ENCODE data around the gene ABCG1.
A peak's percentile ranks its signal among the peaks of the same experiment; 100 is the strongest.

The ABCG1 gene

DNA sequence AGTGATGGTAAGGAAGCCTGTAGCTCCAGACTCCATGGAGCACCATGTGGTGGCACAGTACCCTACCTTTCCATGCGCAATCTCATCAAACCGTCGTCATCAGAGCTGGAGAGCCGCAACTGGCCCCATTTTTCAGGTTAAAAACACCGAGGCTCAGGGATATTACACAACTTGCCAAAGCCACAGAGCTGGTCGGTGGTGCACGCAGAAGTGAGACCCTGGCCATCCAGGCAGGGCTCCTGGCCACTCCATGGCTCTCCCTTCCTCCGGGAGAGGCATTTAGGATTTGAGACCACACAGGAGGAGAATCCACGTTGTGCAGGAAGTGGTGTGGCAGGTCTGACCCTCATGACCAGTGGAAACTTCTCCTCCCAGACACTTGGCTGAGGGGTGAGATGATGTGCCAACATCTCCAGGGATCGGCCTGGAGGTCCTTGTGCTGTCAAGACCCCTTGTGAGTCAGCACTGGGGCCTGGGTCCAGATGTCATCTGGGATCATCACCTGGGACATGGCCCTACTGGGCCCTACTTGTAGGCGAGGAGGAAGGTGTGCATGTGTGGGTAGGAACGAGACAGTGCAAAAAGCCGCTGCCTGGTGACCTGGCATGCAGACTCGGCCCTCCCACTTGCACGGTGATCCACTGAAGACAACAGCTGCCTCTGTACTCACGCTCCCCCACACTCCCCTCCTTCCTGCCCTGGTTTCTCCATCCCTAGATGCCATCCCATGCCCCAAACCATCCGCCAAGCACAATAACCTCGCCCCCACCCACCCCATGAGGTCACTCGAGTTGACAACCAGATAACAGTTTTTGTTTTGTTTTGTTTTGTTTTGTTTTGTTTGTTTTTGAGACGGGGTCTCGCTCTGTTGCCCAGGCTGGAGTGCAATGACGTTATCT is 85.9 kb downstream of the ABCG1 start:
- Histone ChIP-seq H3K4me1 (ENCODE audit: control insufficient read depth in 2 of 2, insufficient read depth in 2 of 2, low read length in 2 of 2) (peaks cover 7 to 9% of the 10 kb centered on the region in 2 donors), H3K27ac (ENCODE audit: low read depth in 2 of 2, low read length in 2 of 2) (no peak overlapping the region), H3K9ac (ENCODE audit: low read depth in 1 of 2, low read length in 2 of 2) (no peak overlapping the region), H3K27me3 (ENCODE audit: control insufficient read depth in 2 of 2, insufficient read depth in 2 of 2, low read length in 2 of 2) (no peaks in the 10 kb centered on the region), H3K4me3 (ENCODE audit: low read length in 2 of 2) (no peak overlapping the region), H3K36me3 (ENCODE audit: control insufficient read depth in 2 of 2, insufficient read depth in 2 of 2, low read length in 2 of 2) (no peaks in the 10 kb centered on the region), H3K9me3 (ENCODE audit: control insufficient read depth in 2 of 2, low read length in 2 of 2) (no peaks in the 10 kb centered on the region)

DNA sequence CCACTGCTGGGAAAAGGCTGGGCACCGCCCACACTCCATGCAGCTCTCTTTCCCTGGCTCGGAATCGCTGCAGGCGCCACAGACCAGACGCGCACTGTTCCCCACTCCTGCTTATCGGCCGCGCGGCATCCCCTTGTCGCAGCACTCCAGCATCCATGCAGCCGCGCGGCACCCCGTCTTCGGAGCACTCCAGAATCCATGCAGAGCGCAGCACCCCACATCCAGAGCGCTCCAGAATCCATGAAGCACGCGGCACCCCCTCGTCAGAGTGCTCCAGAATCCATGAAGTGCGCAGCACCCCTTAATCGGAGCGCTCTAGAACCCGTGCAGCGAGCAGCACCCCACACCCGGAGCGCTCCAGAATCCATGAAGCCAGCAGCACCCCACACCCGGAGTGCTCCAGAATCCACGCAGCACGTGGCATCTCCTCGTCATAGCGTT is 86.8 kb downstream of the ABCG1 start:
- Histone ChIP-seq H3K27me3 (ENCODE audit: control insufficient read depth in 2 of 2, insufficient read depth in 2 of 2, low read length in 2 of 2) (no peaks in the 10 kb centered on the region), H3K36me3 (ENCODE audit: control insufficient read depth in 2 of 2, insufficient read depth in 2 of 2, low read length in 2 of 2) (no peaks in the 10 kb centered on the region), H3K9me3 (ENCODE audit: control insufficient read depth in 2 of 2, low read length in 2 of 2) (no peaks in the 10 kb centered on the region), H3K27ac (ENCODE audit: low read depth in 2 of 2, low read length in 2 of 2) (no peak overlapping the region), H3K9ac (ENCODE audit: low read depth in 1 of 2, low read length in 2 of 2) (no peak overlapping the region), H3K4me3 (ENCODE audit: low read length in 2 of 2) (no peak overlapping the region), H3K4me1 (ENCODE audit: control insufficient read depth in 2 of 2, insufficient read depth in 2 of 2, low read length in 2 of 2) (peaks cover 12 to 18% of the 10 kb centered on the region in 2 donors)

DNA sequence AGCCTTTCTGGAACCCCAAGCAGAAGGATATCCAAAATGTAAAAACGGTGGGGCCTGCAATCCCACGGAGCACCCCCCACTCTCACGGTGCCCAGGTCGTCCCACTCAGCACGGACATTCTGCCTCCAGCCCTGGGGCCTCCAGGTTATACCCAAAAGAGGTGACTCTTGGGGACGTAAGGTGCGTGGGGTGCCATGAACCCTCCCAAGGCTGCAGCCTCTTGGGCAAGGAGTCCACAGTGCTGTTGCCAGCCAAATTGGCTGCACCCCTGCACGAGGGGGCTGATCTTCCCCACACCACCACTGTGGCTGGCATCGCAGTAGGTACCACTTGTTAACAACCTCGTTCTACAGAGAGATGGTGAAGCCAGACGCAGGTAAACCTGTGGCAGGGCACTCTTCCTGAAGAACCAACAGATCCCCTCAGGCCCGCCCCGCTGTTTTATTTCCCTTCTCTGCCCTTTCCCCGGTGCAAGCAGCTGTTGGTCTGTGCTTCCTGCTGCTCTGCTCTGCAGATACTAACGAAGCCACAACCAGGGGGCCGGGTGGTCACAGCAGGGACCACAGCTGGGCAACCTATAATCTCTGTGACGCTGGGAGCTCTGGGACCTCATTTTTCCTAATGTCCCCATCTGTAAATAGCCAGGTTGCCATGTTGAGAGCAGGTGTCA is 87.6 kb downstream of the ABCG1 start:
- H3K4me1 ChIP-seq (ENCODE audit: control insufficient read depth in 2 of 2, insufficient read depth in 2 of 2, low read length in 2 of 2): peaks cover 12 to 24% of the 10 kb centered on the region in 2 donors
- H3K36me3 ChIP-seq (ENCODE audit: control insufficient read depth in 2 of 2, insufficient read depth in 2 of 2, low read length in 2 of 2): no peaks in the 10 kb centered on the region
- H3K27ac ChIP-seq (ENCODE audit: low read depth in 2 of 2, low read length in 2 of 2): no peak overlapping the region
- H3K27me3 ChIP-seq (ENCODE audit: control insufficient read depth in 2 of 2, insufficient read depth in 2 of 2, low read length in 2 of 2): no peaks in the 10 kb centered on the region
- no peaks in the 10 kb centered on the region for H3K9me3 ChIP-seq (ENCODE audit: control insufficient read depth in 2 of 2, low read length in 2 of 2)
- H3K9ac ChIP-seq (ENCODE audit: low read depth in 1 of 2, low read length in 2 of 2): no peak overlapping the region
- no peak overlapping the region for H3K4me3 ChIP-seq (ENCODE audit: low read length in 2 of 2)

DNA sequence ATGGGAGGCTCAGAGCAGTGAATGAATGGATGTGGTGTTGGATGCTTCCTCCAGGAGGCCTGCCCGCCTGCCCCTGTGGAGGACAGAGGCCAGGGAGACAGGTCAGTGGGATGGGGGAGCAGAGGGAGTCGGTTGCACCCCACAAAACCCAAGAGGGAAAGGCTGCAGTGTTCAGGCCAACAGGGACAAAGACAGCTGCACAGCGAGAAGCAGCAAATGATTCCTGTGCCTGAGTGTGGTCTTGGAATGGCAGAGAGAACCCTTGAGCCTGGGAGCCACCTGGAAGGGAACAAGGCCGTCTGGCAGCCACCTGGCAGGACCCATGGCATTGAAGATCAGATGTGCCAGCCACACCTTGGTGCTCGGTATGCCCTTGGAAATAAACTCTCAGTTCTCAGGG is 88.2 kb downstream of the ABCG1 start:
- no peaks in the 10 kb centered on the region for H3K9me3 ChIP-seq (ENCODE audit: control insufficient read depth in 2 of 2, low read length in 2 of 2)
- no peak overlapping the region for H3K27ac ChIP-seq (ENCODE audit: low read depth in 2 of 2, low read length in 2 of 2)
- no peak overlapping the region for H3K4me3 ChIP-seq (ENCODE audit: low read length in 2 of 2)
- peaks cover 12 to 29% of the 10 kb centered on the region in 2 donors for H3K4me1 ChIP-seq (ENCODE audit: control insufficient read depth in 2 of 2, insufficient read depth in 2 of 2, low read length in 2 of 2)
- no peaks in the 10 kb centered on the region for H3K36me3 ChIP-seq (ENCODE audit: control insufficient read depth in 2 of 2, insufficient read depth in 2 of 2, low read length in 2 of 2)
- H3K9ac ChIP-seq (ENCODE audit: low read depth in 1 of 2, low read length in 2 of 2): no peak overlapping the region
- H3K27me3 ChIP-seq (ENCODE audit: control insufficient read depth in 2 of 2, insufficient read depth in 2 of 2, low read length in 2 of 2): no peaks in the 10 kb centered on the region

DNA sequence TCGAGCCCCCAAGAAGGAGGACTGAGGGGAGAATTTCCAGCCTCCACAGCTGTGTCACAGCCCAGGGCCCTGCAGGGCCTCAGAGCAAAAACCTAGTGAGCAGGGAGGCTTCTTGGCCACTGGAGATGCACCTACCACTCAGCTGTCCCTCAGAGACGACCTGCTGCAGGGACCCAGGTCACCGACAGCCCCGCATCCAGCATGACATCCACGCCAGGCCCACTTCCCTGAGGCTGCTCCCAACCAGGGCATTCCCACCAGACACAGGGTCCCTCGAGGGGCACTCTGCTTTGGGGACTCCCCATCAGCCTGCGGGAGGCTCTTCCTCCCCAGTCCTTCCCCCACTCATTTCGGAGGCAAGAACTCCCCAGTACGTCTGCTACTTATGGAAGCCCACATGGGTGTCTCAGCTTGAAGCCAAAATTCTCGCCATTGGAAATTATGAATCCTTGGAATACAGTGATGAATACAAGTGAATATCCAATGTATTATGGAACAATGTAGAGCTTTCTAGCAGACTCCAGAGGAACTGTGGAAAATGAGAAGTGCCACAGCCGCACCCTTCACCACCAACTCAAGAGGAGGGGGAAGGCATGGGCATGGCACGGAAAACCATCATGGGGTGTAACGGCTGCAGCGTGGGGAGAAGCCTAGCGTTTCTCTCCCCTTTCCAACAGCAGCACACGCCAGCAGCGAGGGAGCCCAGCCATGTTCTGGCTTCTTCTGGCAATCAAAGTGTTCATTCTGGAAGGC is 89.4 kb downstream of the ABCG1 start:
- Histone ChIP-seq H3K27ac (ENCODE audit: low read depth in 2 of 2, low read length in 2 of 2) (no peak overlapping the region), H3K9ac (ENCODE audit: low read depth in 1 of 2, low read length in 2 of 2) (no peak overlapping the region), H3K27me3 (ENCODE audit: control insufficient read depth in 2 of 2, insufficient read depth in 2 of 2, low read length in 2 of 2) (no peaks in the 10 kb centered on the region), H3K4me1 (ENCODE audit: control insufficient read depth in 2 of 2, insufficient read depth in 2 of 2, low read length in 2 of 2) (peaks cover 20 to 42% of the 10 kb centered on the region in 2 donors), H3K36me3 (ENCODE audit: control insufficient read depth in 2 of 2, insufficient read depth in 2 of 2, low read length in 2 of 2) (peaks cover 0 to 2% of the 10 kb centered on the region in 2 donors), H3K9me3 (ENCODE audit: control insufficient read depth in 2 of 2, low read length in 2 of 2) (no peaks in the 10 kb centered on the region), H3K4me3 (ENCODE audit: low read length in 2 of 2) (no peak overlapping the region)

DNA sequence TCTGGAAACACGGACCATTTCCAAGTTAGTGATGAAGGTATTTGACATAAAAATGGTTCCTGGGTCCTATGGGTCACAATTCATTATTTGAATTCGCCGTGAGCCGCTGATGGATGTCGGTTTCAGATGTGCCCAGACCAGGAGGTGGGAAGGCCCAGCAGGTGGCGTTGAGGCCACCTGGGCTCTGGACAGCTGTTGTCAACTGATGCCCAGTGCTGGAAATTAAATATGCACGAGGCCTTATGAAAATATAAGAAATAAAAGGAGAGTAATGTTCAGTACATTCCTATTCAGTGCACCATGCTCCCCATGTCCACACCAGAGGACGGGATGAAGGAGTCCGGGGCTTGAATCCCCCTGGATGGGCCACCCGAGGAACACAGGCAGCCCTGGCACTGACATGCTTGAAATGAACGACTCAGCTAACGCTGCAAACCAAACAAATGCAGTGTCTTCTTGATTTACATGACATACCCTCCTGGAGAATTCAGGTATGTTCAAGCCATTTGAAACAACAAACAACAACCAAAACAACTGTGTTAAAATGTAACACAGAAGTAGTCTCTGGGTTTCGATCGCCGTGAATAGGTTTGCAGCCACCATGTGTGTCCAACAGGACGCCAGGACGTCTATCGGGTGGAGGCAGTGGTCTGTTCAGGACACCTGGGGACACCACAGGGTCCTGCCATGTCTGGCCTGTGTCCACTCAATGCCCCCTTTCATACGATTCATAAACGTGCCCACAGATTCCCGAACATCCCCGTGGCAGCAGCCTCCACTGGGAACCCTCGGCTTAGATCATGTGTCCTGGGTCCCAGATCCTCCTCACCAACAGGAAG is 90.2 kb downstream of the ABCG1 start:
- peak overlapping the region; percentile 1 to 52 for H3K9ac ChIP-seq (ENCODE audit: low read depth in 1 of 2, low read length in 2 of 2)
- peaks cover 0 to 2% of the 10 kb centered on the region in 2 donors for H3K36me3 ChIP-seq (ENCODE audit: control insufficient read depth in 2 of 2, insufficient read depth in 2 of 2, low read length in 2 of 2)
- H3K27me3 ChIP-seq (ENCODE audit: control insufficient read depth in 2 of 2, insufficient read depth in 2 of 2, low read length in 2 of 2): no peaks in the 10 kb centered on the region
- peaks cover 27 to 50% of the 10 kb centered on the region in 2 donors for H3K4me1 ChIP-seq (ENCODE audit: control insufficient read depth in 2 of 2, insufficient read depth in 2 of 2, low read length in 2 of 2)
- no peak overlapping the region for H3K27ac ChIP-seq (ENCODE audit: low read depth in 2 of 2, low read length in 2 of 2)
- no peak overlapping the region for H3K4me3 ChIP-seq (ENCODE audit: low read length in 2 of 2)
- no peaks in the 10 kb centered on the region for H3K9me3 ChIP-seq (ENCODE audit: control insufficient read depth in 2 of 2, low read length in 2 of 2)

DNA sequence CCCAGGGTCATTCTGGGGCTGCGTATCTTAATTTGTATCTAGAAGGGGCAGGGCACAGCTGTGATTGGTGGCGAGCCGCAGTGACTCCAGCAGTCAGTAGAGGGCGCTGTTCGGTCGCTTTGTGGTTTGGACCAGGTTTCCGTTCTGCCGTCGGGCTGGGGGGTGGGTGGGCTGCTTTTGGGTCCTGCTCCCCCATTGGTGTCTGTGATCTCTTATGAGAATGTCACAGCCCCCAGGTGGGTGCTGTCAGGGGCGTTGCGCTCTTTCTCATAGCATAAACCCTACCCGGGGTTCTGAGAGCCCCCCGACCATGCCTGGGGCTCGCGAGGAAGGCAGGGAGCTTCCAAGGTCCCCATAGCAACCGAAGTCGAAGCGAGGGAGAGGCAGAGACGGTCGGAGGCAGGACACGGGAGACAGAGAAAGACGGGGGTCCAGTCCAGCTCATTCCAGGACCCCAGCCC is 90.8 kb downstream of the ABCG1 start:
- Histone ChIP-seq H3K4me3 (ENCODE audit: low read length in 2 of 2) (no peak overlapping the region), H3K4me1 (ENCODE audit: control insufficient read depth in 2 of 2, insufficient read depth in 2 of 2, low read length in 2 of 2) (peaks cover 31 to 50% of the 10 kb centered on the region in 2 donors), H3K9me3 (ENCODE audit: control insufficient read depth in 2 of 2, low read length in 2 of 2) (no peaks in the 10 kb centered on the region), H3K27ac (ENCODE audit: low read depth in 2 of 2, low read length in 2 of 2) (peak overlapping the region; percentile 16 to 38), H3K27me3 (ENCODE audit: control insufficient read depth in 2 of 2, insufficient read depth in 2 of 2, low read length in 2 of 2) (no peaks in the 10 kb centered on the region), H3K36me3 (ENCODE audit: control insufficient read depth in 2 of 2, insufficient read depth in 2 of 2, low read length in 2 of 2) (peaks cover 0 to 2% of the 10 kb centered on the region in 2 donors), H3K9ac (ENCODE audit: low read depth in 1 of 2, low read length in 2 of 2) (peak overlapping the region; percentile 1 to 52)

DNA sequence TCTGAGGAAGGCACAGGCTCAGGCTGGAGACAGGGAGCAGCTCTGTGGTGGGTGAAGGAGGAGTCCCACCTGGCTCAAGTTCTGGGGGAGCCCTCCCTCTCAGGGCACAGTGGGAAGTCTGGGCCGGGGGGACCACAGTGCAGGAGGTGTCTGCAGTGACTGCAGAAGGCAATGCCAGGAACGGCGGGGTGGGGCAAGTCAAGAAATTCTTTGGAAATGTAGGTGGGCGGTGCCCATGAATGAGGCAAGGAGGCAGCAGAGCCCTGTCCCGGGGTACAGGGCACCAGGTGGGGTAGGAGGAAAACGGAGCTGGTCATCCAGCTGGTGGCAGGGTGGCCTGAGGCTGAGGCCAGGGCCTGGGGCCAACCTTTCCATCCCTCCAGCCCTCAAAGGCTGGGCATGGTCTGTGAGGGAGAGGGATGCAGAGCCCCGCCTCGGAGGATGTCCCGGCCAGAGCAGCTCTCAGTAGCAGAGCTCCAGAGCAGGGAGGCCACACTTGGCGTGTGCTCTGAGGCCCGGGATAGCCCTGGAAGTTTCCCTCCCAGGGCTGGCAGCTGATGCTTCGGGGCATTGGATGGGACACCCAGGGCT is 91.6 kb downstream of the ABCG1 start:
- Histone ChIP-seq H3K27me3 (ENCODE audit: control insufficient read depth in 2 of 2, insufficient read depth in 2 of 2, low read length in 2 of 2) (no peaks in the 10 kb centered on the region), H3K4me1 (ENCODE audit: control insufficient read depth in 2 of 2, insufficient read depth in 2 of 2, low read length in 2 of 2) (peaks cover 38 to 58% of the 10 kb centered on the region in 2 donors), H3K4me3 (ENCODE audit: low read length in 2 of 2) (no peak overlapping the region), H3K9ac (ENCODE audit: low read depth in 1 of 2, low read length in 2 of 2) (peak overlapping the region in 1 of 2 donors; percentile 52), H3K9me3 (ENCODE audit: control insufficient read depth in 2 of 2, low read length in 2 of 2) (no peaks in the 10 kb centered on the region), H3K36me3 (ENCODE audit: control insufficient read depth in 2 of 2, insufficient read depth in 2 of 2, low read length in 2 of 2) (peaks cover 0 to 2% of the 10 kb centered on the region in 2 donors), H3K27ac (ENCODE audit: low read depth in 2 of 2, low read length in 2 of 2) (peak overlapping the region; percentile 32 to 38)

DNA sequence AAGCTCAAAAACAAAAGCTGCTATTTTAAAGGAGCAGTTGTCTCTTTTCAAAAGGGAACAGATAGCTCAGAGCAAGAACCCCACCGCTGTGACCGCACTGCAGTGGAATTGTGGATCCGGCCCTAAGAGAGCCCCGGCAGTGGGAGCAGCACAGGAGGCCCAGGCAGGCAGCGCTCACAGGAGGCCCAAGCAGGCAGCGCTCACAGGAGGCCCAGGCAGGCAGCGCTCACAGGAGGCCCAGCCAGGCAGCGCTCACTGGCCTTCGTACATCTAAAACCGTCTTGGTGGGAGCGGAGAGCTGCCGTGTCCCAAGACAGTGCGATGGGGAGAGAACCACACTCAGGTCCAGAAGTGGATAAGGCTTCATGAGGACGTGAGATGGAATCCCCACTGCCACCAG is 92.2 kb downstream of the ABCG1 start:
- H3K36me3 ChIP-seq (ENCODE audit: control insufficient read depth in 2 of 2, insufficient read depth in 2 of 2, low read length in 2 of 2): peaks cover 0 to 2% of the 10 kb centered on the region in 2 donors
- no peak overlapping the region for H3K4me3 ChIP-seq (ENCODE audit: low read length in 2 of 2)
- no peaks in the 10 kb centered on the region for H3K9me3 ChIP-seq (ENCODE audit: control insufficient read depth in 2 of 2, low read length in 2 of 2)
- no peak overlapping the region for H3K9ac ChIP-seq (ENCODE audit: low read depth in 1 of 2, low read length in 2 of 2)
- H3K27ac ChIP-seq (ENCODE audit: low read depth in 2 of 2, low read length in 2 of 2): peak overlapping the region; percentile 19 to 32
- H3K27me3 ChIP-seq (ENCODE audit: control insufficient read depth in 2 of 2, insufficient read depth in 2 of 2, low read length in 2 of 2): no peaks in the 10 kb centered on the region
- H3K4me1 ChIP-seq (ENCODE audit: control insufficient read depth in 2 of 2, insufficient read depth in 2 of 2, low read length in 2 of 2): peaks cover 43 to 62% of the 10 kb centered on the region in 2 donors
